G401.6 (cell line): ENCODE results near the gene JPH2.

Experiments
- FAIRE-seq: peaks from 2 replicates; lab custom pipeline; 2012; peaks lifted over from hg19 to GRCh38; lab: Jason Lieb, UNC

JPH2 gene

GRCh38 chr20:44075191-44075949 lies 111.6 kb downstream of the JPH2 start:
- no peak for FAIRE-seq

- FAIRE-seq = no peak
Observed at GRCh38 chr20:44074252-44075151, 112.5 kb downstream of the JPH2 start.

- no peak for FAIRE-seq
Observed at GRCh38 chr20:44073675-44074071, 113.3 kb downstream of the JPH2 start.

GRCh38 chr20:44073011-44073674 lies 113.8 kb downstream of the JPH2 start:
- FAIRE-seq = no peak

GRCh38 chr20:44072384-44072783 lies 114.6 kb downstream of the JPH2 start:
- FAIRE-seq = no peak

- no peak for FAIRE-seq
Observed at GRCh38 chr20:44071526-44072111, 115.4 kb downstream of the JPH2 start.

GRCh38 chr20:44071057-44071456 lies 115.9 kb downstream of the JPH2 start:
- FAIRE-seq = no peak

GRCh38 chr20:44070139-44070900 lies 116.7 kb downstream of the JPH2 start:
- FAIRE-seq = no peak

GRCh38 chr20:44069203-44070011 lies 117.6 kb downstream of the JPH2 start:
- no peak for FAIRE-seq

- no peak for FAIRE-seq
Observed at GRCh38 chr20:44068316-44069201, 118.4 kb downstream of the JPH2 start.

GRCh38 chr20:44067650-44068081 lies 119.3 kb downstream of the JPH2 start:
- FAIRE-seq = no peak

GRCh38 chr20:44066645-44067606 lies 120.1 kb downstream of the JPH2 start:
- no peak for FAIRE-seq

- FAIRE-seq = no peak
Observed at GRCh38 chr20:44065401-44066340, 121.3 kb downstream of the JPH2 start.

- FAIRE-seq = no peak
Observed at GRCh38 chr20:44064501-44065400, 122.2 kb downstream of the JPH2 start.
